Endothelial cell of umbilical vein (primary cell): Measurements from ENCODE around the gene PDCD11. TPM values are rescaled to one million over a fixed set of nuclear protein-coding genes. Genes with fewer than 3 reads are reported as not detected.

Experiments used
- BruUV-seq: library from RNA; stranded (reverse); fragments of 400-500 nt; replicated peaks from 2 replicates; lab custom pipeline; 2021; lab: Mats Ljungman, UMichigan
- CTCF ChIA-PET: fragments of 300-600, 350-600 bp; sonication (Branson Sonifier 250); formaldehyde crosslinking; loops from one replicate; lab custom pipeline; 2021; ENCODE audit warnings: antibody characterized with exemption, inconsistent platforms; lab: Charles Lee
- POLR2A ChIA-PET: fragments of 300-600, 350-600 bp; sonication (Branson Sonifier 250); formaldehyde crosslinking; loops from one replicate; lab custom pipeline; 2021; ENCODE audit warnings: antibody characterized with exemption, inconsistent platforms; lab: Charles Lee
- DNase-seq: peaks from one replicate; pipeline ENCODE4 v3.0.0-alpha.2; 2011; ENCODE audit warnings: low read depth, low spot score
- FAIRE-seq: peaks from 2 replicates; lab custom pipeline; 2011; peaks lifted over from hg19 to GRCh38; lab: Jason Lieb, UNC
- H2AFZ ChIP-seq: 2 replicates; pipeline ENCODE4 v1.6.0; 2012; ENCODE audit warnings: low read depth, low read length, control low read depth, inconsistent platforms
- H3K27ac ChIP-seq: 2 replicates; pipeline ENCODE4 v1.5.1; 2011; ENCODE audit warnings: low read depth, mild to moderate bottlenecking, control low read depth, low read length, moderate library complexity; ENCODE audit not compliant: insufficient read depth
- H3K27me3 ChIP-seq, 2 experiments: 2 replicates each; pipeline versions ENCODE4 v1.6.0 to v1.6.1; 2011; ENCODE audit warnings: low read length in 2 of 2, mixed read lengths in 1 of 2; ENCODE audit not compliant: control insufficient read depth in 2 of 2, insufficient read depth in 2 of 2
- H3K36me3 ChIP-seq, 2 experiments: 2 replicates in 1 of 2; 3 replicates in 1 of 2; pipeline ENCODE4 v1.5.1; 2011; ENCODE audit warnings: low read length in 2 of 2, mild to moderate bottlenecking in 1 of 2, moderate library complexity in 1 of 2; ENCODE audit not compliant: control insufficient read depth in 2 of 2, insufficient read depth in 2 of 2; ENCODE audit errors: extremely low read depth in 1 of 2
- H3K4me1 ChIP-seq: 3 replicates; pipeline ENCODE4 v1.5.1; 2011; ENCODE audit warnings: mild to moderate bottlenecking, low read length; ENCODE audit not compliant: control insufficient read depth, insufficient read depth; ENCODE audit errors: extremely low read depth
- H3K4me2 ChIP-seq: 2 replicates; pipeline ENCODE4 v1.6.1; 2011; ENCODE audit warnings: low read length, control low read depth, mixed read lengths; ENCODE audit not compliant: insufficient read depth
- H3K4me3 ChIP-seq, 3 experiments: fragments of 200-600 bp in 1 of 3; sonication (generic), shearing (Covaris generic) in 1 of 3; replicated peaks in 1 of 3; 2 replicates each; pipeline ENCODE4 v1.5.1; 2011 to 2016; ENCODE audit warnings: control low read depth in 3 of 3, low read length in 3 of 3, mild to moderate bottlenecking in 2 of 3, inconsistent platforms in 1 of 3, low read depth in 1 of 3, moderate library complexity in 1 of 3; ENCODE audit not compliant: insufficient read depth in 1 of 3
- H3K79me2 ChIP-seq: 2 replicates; pipeline ENCODE4 v1.6.0; 2012; ENCODE audit warnings: low read length, inconsistent platforms; ENCODE audit not compliant: control insufficient read depth, insufficient read depth
- H3K9ac ChIP-seq: replicated peaks from 2 replicates; pipeline ENCODE3; 2011; ENCODE audit warnings: low read length, control low read depth; ENCODE audit not compliant: insufficient read depth; ENCODE audit errors: extremely low read depth
- H3K9me1 ChIP-seq: replicated peaks from 3 replicates; pipeline ENCODE4 v1.6.0; 2011; ENCODE audit warnings: mild to moderate bottlenecking, low read length; ENCODE audit not compliant: control insufficient read depth, insufficient read depth; ENCODE audit errors: extremely low read depth
- H3K9me3 ChIP-seq: replicated peaks from 2 replicates; pipeline ENCODE4 v1.5.1; 2012; ENCODE audit warnings: low read length, inconsistent platforms; ENCODE audit not compliant: control insufficient read depth, insufficient read depth
- H4K20me1 ChIP-seq: replicated peaks from 2 replicates; pipeline ENCODE3; 2011; ENCODE audit warnings: mild to moderate bottlenecking, low read length; ENCODE audit not compliant: control insufficient read depth, insufficient read depth; ENCODE audit errors: extremely low read depth
- CTCF ChIP-seq, 2 donors: IDR thresholded peaks; 1 replicate in 1 of 2; 2 replicates in 1 of 2; pipeline ENCODE4 v1.5.1; 2011; ENCODE audit warnings: low read length in 2 of 2, mild to moderate bottlenecking in 2 of 2, moderate library complexity in 2 of 2, control low read depth in 1 of 2, inconsistent platforms in 1 of 2, low read depth in 1 of 2; ENCODE audit not compliant: insufficient read depth in 1 of 2; ENCODE audit errors: extremely low read depth in 1 of 2
- EZH2 ChIP-seq: IDR thresholded peaks from 2 replicates; pipeline ENCODE4 v1.6.1; 2012; ENCODE audit warnings: borderline replicate concordance, low read depth, mild to moderate bottlenecking, moderate library complexity, low read length, inconsistent platforms; ENCODE audit not compliant: severe bottlenecking
- GATA2 ChIP-seq: IDR thresholded peaks from 2 replicates; pipeline ENCODE4 v1.7.0; 2011; ENCODE audit warnings: low read depth, mild to moderate bottlenecking, moderate library complexity, mixed read lengths, low read length; ENCODE audit not compliant: insufficient read length, insufficient read depth
- JUN ChIP-seq: IDR thresholded peaks from 2 replicates; pipeline ENCODE4 v1.6.1; 2011; ENCODE audit warnings: borderline replicate concordance, low read depth; ENCODE audit not compliant: insufficient read length, insufficient read depth
- POLR2A ChIP-seq: IDR thresholded peaks from 2 replicates; pipeline ENCODE4 v1.6.1; 2012; ENCODE audit warnings: low read depth, mild to moderate bottlenecking, control low read depth, low read length
- dilution Hi-C: fragments of 300-500 bp; cut with MboI; formaldehyde crosslinking; loops from one replicate; pipeline ENCODE4 v1.15.0; 2019; ENCODE audit warnings: low sequenced_read_pairs; ENCODE audit not compliant: extremely low pct_ligation_motif_present
- intact Hi-C: fragments of 100-400 bp; cut with micrococcal nuclease; formaldehyde crosslinking; loops from one replicate; pipeline ENCODE4 v1.10.0; 2022
- polyA plus RNA-seq, 4 experiments: library from polyadenylated mRNA; depleted of rRNA in 3 of 4; stranded (reverse) in 3 of 4; unstranded in 1 of 4; fragments of >200 nt; gene quantifications; 2 replicates each; pipeline versions ENCODE4 v1.2.1 to v1.2.3, GENCODE V29; 2011 to 2012; ENCODE audit warnings: missing spikeins in 1 of 4
- total RNA-seq: library from RNA; stranded (reverse); gene quantifications from 2 replicates; pipeline ENCODE4 v1.2.3, GENCODE V29; 2021

The PDCD11 gene
- total and polyA plus RNA-seq, 2 donors (not counting 3 experiments of a cell fraction or from before 2014, with no cell fraction given), result 12.6 to 52.7 TPM

DNA sequence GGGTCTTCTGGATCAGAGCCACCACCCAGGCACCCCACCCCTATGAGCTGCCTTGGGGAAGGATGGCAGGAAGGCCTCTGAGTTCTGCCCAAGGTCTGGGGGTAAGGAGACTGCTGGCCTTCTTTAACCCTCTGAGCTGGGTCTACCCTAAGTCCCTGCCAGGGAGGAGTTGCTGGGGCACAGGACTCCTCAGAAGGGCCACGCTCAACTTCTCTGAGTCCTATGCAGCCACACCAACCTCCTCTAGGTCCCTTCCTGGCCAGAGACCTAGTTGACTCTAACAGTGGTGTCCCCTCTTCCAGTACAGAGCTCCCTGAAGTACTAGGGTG is 94.5 kb downstream of the PDCD11 start:
- TF ChIP-seq GATA2 (no peak), JUN (no peak), EZH2 (no peak), POLR2A (no peak), CTCF (IDR thresholded peaks at IDR 0.05; ENCODE audit: extremely low read depth in 1 of 2, insufficient read depth in 1 of 2, low read depth in 1 of 2, low read length in 2 of 2) (no peak)
- peaks cover 13 to 25% of the 10 kb centered on the region in 2 experiments for H3K27me3 ChIP-seq
- no peaks in the 10 kb centered on the region for H3K36me3 ChIP-seq
- DNase-seq (no peak), FAIRE-seq (no peak)
- intact Hi-C loops (no loop called here), dilution Hi-C loops (no loop called here)
- no peak overlapping the region for H2AFZ ChIP-seq
- H3K4me1 ChIP-seq, result peaks cover 11% of the 10 kb centered on the region
- no peak overlapping the region for H3K4me2 ChIP-seq
- no peaks in the 10 kb centered on the region for H3K9me3 ChIP-seq
- no TSS peak for BruUV-seq
- H4K20me1 ChIP-seq, result no peaks in the 10 kb centered on the region
- no peak overlapping the region for H3K4me3 ChIP-seq
- POLR2A ChIA-PET, result no interaction called here
- CTCF ChIA-PET, result interaction anchor here (0.6 to 4.6 kb wide), 6 partner anchors 8 to 102 kb away, joined by 3 to 17 read pairs (median 7); no protein-coding TSS in a partner anchor
- H3K9ac ChIP-seq, result no peak overlapping the region
- H3K79me2 ChIP-seq, result no peaks in the 10 kb centered on the region
- H3K9me1 ChIP-seq, result no peaks in the 10 kb centered on the region
- H3K27ac ChIP-seq, result no peak overlapping the region
